RWPE2 (cell line): ENCODE results near the gene IFRD1.

Experiments used
- ATAC-seq: fragments of 200-7000 bp; cut with Tn5 transposase; 3 replicates; pipeline ENCODE4 v1.9.1; 2021; ENCODE audit warnings: low read depth
- DNase-seq: peaks from one replicate; pipeline ENCODE4 v3.0.0-alpha.2; 2020; ENCODE audit warnings: low spot score
- H3K27ac ChIP-seq: fragments of 450-650 bp; 2 replicates; pipeline ENCODE4 v1.5.1; 2017; ENCODE audit warnings: mild to moderate bottlenecking; ENCODE audit not compliant: poor library complexity, severe bottlenecking
- H3K27me3 ChIP-seq: fragments of 250-450 bp; sonication (Bioruptor Pico); 2 replicates; pipeline ENCODE4 v1.5.1; 2021; ENCODE audit warnings: mild to moderate bottlenecking, moderate library complexity; ENCODE audit not compliant: insufficient read depth, poor library complexity, severe bottlenecking
- H3K36me3 ChIP-seq: fragments of 250-450 bp; sonication (Bioruptor Pico); 2 replicates; pipeline ENCODE4 v1.5.1; 2020; ENCODE audit warnings: low read depth, mild to moderate bottlenecking, moderate library complexity
- H3K4me1 ChIP-seq: fragments of 250-450 bp; sonication (Bioruptor Pico); 2 replicates; pipeline ENCODE4 v1.5.1; 2021; ENCODE audit warnings: mild to moderate bottlenecking, moderate library complexity; ENCODE audit not compliant: insufficient read depth, poor library complexity, severe bottlenecking
- H3K4me3 ChIP-seq: fragments of 250-450 bp; sonication (Bioruptor Pico); 2 replicates; pipeline ENCODE4 v1.5.1; 2021; ENCODE audit warnings: mild to moderate bottlenecking, moderate library complexity; ENCODE audit not compliant: severe bottlenecking
- H3K9me3 ChIP-seq: fragments of 250-450 bp; sonication (Bioruptor Pico); 2 replicates; pipeline ENCODE4 v1.5.1; 2021; ENCODE audit warnings: mild to moderate bottlenecking, moderate library complexity; ENCODE audit not compliant: severe bottlenecking
- TF ChIP-seq, protein P1 (sequence below): fragments of 450-650 bp; IDR thresholded peaks from one replicate; pipeline ENCODE4 v1.5.1; 2017; ENCODE audit warnings: mild to moderate bottlenecking, moderate library complexity; ENCODE audit not compliant: poor library complexity, severe bottlenecking

The IFRD1 gene

DNA sequence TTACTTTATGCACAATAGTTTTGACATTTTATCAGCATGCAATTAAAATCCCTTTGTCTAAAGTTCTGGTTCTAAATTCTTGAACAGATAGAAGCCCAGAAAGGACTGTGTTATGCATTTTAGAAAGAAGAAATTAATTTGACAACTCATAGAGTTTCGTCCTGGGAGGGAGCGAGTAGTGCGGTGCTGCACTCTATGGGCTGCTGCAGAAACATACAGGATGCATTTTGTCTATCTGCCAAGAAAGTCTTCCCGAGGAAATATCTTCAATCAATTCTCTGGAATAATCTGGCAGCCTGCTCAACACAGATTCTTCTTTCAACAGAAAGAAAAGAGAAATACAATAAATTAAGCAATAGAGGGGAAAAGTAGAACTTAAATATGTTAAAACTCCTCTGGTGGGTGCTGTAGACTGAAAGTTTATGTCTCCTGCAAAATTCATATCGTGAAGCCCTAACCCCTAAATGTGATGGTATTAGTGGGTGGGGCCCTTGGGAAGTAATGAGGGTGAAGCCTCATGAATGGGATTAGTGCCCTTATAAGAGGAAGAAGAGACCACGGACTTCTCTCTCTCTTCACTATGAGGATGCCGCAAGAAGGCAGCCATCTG lies 39.0 kb upstream of the IFRD1 start:
- no peak overlapping the region for H3K4me3 ChIP-seq
- no peak for DNase-seq
- peak; percentile 71; the same call in 2 of the 3 replicates for ATAC-seq

DNA sequence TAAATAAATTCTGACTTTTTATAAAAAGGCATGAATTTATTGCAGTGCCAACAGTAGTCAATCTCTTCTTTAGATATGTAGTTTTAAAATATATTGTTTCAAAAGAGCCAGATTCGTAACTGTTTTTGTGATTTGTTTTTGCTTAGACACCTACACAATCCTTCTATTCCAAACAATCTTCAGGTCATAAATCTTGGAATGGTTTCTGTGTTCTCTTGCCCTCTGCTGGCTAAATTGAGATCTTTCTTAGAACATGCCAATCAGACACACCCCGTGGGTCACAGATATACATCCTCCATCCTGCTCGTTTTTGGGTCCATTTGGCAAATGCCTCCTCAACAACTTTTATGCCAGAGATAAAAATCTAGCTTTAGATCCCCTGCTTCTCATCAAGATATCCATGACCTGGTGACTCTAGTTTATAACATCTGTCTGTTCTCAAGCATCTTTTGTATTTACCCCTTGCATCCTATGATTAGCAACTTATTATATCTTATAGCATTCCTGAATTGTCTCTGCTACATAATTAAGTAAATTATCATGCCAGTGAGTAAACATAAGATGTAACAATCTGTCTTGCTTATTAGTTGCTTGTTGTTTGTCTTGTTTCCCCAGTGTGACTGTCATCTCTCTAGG lies 35.3 kb upstream of the IFRD1 start:
- ATAC-seq (peak; percentile 83), DNase-seq (no peak)
- Histone ChIP-seq H3K27ac (no peak overlapping the region), H3K9me3 (no peaks in the 10 kb centered on the region), H3K27me3 (no peaks in the 10 kb centered on the region), H3K36me3 (no peaks in the 10 kb centered on the region), H3K4me3 (no peak overlapping the region), H3K4me1 (peaks cover 1% of the 10 kb centered on the region)
- TF ChIP-seq, protein P1, sequence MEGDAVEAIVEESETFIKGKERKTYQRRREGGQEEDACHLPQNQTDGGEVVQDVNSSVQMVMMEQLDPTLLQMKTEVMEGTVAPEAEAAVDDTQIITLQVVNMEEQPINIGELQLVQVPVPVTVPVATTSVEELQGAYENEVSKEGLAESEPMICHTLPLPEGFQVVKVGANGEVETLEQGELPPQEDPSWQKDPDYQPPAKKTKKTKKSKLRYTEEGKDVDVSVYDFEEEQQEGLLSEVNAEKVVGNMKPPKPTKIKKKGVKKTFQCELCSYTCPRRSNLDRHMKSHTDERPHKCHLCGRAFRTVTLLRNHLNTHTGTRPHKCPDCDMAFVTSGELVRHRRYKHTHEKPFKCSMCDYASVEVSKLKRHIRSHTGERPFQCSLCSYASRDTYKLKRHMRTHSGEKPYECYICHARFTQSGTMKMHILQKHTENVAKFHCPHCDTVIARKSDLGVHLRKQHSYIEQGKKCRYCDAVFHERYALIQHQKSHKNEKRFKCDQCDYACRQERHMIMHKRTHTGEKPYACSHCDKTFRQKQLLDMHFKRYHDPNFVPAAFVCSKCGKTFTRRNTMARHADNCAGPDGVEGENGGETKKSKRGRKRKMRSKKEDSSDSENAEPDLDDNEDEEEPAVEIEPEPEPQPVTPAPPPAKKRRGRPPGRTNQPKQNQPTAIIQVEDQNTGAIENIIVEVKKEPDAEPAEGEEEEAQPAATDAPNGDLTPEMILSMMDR: peak; percentile 82

More for the DNA sequence above, 39.0 kb upstream of the IFRD1 start:
- H3K36me3 ChIP-seq: no peaks in the 10 kb centered on the region
- H3K4me1 ChIP-seq: no peaks in the 10 kb centered on the region
- TF ChIP-seq, protein P1: peak; percentile 89
- no peaks in the 10 kb centered on the region for H3K27me3 ChIP-seq
- H3K27ac ChIP-seq: no peak overlapping the region
- H3K9me3 ChIP-seq: no peaks in the 10 kb centered on the region

DNA sequence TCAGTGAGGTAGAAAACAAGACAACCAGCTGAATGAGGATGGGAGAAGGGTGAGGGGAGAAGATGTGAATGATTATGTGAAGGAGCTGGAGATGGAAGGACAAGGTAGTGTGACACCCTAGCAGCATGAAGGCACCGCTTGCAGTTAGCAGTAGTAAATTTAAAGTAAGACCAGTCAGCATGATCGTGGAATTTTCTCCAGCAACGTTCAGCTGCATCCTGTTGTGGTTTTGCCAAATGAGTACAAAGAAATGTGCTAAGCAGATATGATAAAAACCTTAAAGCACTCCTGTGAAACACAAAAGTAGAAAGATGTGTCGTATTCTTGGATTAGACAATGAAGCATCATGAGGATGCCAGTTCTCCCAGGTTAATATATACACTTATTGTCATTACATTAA lies 34.1 kb upstream of the IFRD1 start:
- peaks cover 13% of the 10 kb centered on the region for H3K4me1 ChIP-seq
- H3K36me3 ChIP-seq: no peaks in the 10 kb centered on the region
- H3K27me3 ChIP-seq: no peaks in the 10 kb centered on the region
- ATAC-seq: no peak
- no peak overlapping the region for H3K27ac ChIP-seq
- H3K9me3 ChIP-seq: no peaks in the 10 kb centered on the region
- DNase-seq: no peak
- H3K4me3 ChIP-seq: no peak overlapping the region
- TF ChIP-seq, protein P1: no peak

DNA sequence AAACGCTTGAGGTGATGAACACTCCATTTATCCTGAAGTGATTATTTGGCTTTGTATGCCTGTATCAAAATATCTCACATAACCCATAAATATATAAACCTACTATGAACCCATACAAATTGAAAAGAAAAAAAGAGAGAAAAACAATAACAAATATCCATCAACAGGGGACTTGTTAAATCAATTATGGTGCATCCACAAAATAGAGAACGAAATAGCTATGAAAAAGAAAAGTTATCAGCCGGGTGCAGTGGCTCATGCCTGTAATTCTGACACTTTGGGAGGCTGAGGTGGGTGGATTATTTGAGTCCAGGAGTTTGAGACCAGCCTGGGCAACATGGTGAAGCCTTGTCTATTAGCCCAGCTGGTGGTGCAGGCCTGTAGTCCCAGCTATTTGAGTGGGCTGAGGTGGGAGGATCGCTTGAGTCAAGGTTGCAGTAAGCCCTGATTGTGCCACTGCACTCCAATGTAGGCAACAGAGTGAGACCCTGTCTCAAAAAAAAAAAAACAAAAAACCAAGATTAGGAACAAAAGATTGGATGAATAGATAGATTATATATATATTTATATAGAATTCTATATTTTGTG lies 30.6 kb upstream of the IFRD1 start:
- Histone ChIP-seq H3K27me3 (no peaks in the 10 kb centered on the region), H3K9me3 (no peaks in the 10 kb centered on the region), H3K36me3 (no peaks in the 10 kb centered on the region), H3K4me1 (peaks cover 36% of the 10 kb centered on the region), H3K27ac (peak overlapping the region; percentile 66), H3K4me3 (no peak overlapping the region)
- TF ChIP-seq, protein P1: no peak
- ATAC-seq (no peak), DNase-seq (no peak)
